Measurements from ENCODE around the gene MS4A13.
"Not testable (repeated sequence)": the region's sequence is repeated elsewhere in the genome, so short reads cannot be mapped to it uniquely, and the experiment has no call there.

The MS4A13 gene

GRCh38 chr11:60530454-60531100 lies 15.4 kb downstream of the MS4A13 start:
- no peak for DNase-seq (ENCODE audit: low spot score)

DNA sequence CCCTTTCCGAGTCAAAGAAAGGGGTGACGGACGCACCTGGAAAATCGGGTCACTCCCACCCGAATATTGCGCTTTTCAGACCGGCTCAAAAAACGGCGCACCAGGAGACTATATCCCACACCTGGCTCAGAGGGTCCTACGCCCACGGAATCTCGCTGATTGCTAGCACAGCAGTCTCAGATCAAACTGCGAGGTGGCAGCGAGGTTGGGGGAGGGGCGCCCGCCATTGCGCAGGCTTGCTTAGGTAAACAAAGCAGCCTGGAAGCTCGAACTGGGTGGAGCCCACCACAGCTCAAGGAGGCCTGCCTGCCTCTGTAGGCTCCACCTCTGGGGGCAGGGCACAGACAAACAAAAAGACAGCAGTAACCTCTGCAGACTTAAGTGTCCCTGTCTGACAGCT lies 17.2 kb downstream of the MS4A13 start:
- DNase-seq (ENCODE audit: low spot score) = not testable (repeated sequence)

DNA sequence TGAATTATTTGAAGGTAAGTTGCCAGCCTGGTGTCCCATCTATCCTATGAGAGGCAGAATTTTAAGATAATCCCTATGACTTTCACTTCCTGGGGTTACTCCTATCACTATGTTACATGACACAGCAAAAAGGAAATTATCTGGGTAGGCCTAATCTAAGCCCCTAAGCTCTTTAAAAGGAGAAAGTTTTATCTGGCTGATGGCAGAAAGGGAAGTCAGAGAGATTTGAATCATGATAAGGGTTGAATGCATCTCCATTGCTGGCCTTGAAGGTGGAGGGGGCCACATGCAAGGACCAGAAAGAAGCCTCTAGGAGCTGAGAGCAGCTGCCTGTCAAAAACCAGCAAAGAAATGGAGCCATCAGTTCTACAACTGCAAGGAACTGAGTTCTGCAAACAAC lies 23.4 kb downstream of the MS4A13 start:
- DNase-seq (ENCODE audit: low spot score) = not testable (repeated sequence)

GRCh38 chr11:60544077-60544476 lies 28.9 kb downstream of the MS4A13 start:
- DNase-seq (ENCODE audit: low spot score) = no peak

DNA sequence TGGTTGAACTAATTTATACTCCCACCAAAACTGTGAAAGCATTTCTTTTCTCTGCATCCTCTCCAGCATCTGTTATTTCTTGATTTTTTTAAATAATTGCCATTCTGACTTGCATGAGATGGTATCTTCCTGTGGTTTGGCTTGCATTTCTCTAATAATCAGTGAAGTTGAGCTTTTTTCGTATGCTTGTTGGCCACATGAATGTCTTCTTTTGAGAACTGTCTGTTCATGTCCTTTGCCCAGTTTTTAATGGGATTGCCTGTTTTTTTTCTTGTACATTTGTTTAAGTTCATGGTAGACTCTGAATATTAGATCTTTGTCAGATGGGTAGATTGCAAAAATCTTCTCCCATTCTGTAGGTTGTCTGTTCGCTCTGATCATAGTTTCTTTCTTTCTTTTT lies 46.1 kb downstream of the MS4A13 start:
- no peak for DNase-seq (ENCODE audit: low spot score)

GRCh38 chr11:60563553-60564235 lies 48.5 kb downstream of the MS4A13 start:
- no peak for DNase-seq (ENCODE audit: low spot score)

DNA sequence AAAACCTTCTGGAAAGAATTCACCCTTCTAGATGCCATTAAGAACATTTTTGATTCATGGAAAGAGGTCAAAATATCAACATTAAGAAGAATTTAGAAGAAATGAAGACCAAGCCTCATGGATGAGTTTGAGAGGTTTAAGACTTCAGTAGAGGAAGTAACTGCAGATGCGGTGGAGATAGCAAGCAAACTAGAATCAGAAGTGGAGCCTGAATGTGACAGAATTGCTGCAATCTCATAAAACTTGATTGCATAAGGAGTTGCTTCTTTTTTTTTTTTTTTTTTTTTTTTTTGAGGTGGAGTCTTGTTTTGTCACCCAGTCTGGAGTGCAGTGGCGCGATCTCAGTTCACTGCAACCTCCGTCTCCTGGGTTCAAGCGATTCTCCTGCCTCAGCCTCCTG lies 51.6 kb downstream of the MS4A13 start:
- DNase-seq (ENCODE audit: low spot score) = no peak

GRCh38 chr11:60570970-60571369 lies 55.8 kb downstream of the MS4A13 start:
- DNase-seq (ENCODE audit: low spot score) = no peak

DNA sequence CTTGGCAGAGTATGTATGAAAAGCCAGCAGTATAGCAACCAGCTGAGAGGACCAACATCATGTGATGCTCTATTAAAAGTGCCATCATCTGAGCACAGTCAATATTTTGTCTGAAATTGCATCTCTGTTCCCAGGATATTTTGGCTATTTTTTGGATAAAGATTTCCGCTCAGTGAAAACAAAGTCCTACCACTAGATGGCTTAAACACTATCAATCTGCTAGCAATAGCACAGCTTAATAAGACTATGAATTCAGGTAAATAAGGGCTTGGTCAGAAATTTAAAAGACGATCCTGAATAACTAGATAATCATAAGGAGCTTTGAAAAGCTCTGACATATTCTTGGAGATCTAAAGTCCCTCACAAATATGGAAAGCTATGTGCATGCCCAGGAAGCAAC lies 74.4 kb downstream of the MS4A13 start:
- no peak for DNase-seq (ENCODE audit: low spot score)
